ENCODE results near the gene CCDC68. TPM values are rescaled to one million over a fixed set of nuclear protein-coding genes. Genes with fewer than 3 reads are reported as not detected.
A peak's percentile ranks its signal among the peaks of the same experiment; 100 is the strongest.

CCDC68 gene
- total and polyA plus RNA-seq, 2 of the 13 experiments (the other 11 are each of a cell fraction or from before 2014, with no cell fraction given) = 4.6 to 13.3 TPM

DNA sequence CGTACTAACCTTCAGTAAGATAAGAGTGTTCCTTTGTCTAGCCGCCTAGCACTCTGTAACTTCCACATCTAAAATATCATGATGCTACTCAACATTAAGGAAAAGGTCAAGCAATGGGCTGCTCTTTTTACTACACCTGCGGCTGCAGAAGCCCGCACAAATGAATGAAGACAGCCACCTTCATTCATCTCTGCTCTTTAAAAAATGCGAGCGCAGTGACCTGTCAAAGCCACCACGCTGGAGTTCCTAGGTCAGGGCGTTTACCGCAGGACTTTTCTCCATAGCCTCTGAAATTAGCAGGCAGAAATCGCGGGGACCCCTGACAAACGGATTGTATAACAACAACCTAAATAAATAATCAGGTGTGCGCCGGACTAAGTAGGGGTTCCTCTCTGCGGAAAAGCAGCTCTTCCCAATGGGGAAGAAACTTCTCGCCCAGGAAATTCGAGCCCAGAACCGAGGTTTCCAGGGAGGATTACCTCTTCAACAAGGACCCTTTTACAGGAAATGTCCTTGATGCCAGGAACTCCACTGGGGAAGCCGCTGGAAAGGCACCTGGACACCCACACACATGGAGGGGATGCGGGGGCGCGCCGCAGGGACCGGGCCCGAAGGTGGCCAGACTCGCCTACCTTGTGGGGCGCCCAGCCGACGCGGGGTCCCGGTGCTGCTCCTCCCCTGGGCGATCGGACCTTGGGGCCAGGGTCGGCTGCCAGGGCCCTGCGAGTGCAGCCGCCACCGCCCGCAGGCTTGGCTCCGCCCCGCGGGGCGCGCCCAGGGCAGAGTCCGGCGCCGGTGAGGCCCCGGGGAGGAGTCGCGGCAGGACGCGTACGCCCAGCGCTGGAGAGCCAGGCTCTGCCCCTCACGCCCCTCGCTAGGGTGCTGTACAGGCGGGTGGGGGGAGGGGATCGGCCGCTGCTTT lies at the start of gene CCDC68 (continued):
- TF ChIP-seq, protein P1, sequence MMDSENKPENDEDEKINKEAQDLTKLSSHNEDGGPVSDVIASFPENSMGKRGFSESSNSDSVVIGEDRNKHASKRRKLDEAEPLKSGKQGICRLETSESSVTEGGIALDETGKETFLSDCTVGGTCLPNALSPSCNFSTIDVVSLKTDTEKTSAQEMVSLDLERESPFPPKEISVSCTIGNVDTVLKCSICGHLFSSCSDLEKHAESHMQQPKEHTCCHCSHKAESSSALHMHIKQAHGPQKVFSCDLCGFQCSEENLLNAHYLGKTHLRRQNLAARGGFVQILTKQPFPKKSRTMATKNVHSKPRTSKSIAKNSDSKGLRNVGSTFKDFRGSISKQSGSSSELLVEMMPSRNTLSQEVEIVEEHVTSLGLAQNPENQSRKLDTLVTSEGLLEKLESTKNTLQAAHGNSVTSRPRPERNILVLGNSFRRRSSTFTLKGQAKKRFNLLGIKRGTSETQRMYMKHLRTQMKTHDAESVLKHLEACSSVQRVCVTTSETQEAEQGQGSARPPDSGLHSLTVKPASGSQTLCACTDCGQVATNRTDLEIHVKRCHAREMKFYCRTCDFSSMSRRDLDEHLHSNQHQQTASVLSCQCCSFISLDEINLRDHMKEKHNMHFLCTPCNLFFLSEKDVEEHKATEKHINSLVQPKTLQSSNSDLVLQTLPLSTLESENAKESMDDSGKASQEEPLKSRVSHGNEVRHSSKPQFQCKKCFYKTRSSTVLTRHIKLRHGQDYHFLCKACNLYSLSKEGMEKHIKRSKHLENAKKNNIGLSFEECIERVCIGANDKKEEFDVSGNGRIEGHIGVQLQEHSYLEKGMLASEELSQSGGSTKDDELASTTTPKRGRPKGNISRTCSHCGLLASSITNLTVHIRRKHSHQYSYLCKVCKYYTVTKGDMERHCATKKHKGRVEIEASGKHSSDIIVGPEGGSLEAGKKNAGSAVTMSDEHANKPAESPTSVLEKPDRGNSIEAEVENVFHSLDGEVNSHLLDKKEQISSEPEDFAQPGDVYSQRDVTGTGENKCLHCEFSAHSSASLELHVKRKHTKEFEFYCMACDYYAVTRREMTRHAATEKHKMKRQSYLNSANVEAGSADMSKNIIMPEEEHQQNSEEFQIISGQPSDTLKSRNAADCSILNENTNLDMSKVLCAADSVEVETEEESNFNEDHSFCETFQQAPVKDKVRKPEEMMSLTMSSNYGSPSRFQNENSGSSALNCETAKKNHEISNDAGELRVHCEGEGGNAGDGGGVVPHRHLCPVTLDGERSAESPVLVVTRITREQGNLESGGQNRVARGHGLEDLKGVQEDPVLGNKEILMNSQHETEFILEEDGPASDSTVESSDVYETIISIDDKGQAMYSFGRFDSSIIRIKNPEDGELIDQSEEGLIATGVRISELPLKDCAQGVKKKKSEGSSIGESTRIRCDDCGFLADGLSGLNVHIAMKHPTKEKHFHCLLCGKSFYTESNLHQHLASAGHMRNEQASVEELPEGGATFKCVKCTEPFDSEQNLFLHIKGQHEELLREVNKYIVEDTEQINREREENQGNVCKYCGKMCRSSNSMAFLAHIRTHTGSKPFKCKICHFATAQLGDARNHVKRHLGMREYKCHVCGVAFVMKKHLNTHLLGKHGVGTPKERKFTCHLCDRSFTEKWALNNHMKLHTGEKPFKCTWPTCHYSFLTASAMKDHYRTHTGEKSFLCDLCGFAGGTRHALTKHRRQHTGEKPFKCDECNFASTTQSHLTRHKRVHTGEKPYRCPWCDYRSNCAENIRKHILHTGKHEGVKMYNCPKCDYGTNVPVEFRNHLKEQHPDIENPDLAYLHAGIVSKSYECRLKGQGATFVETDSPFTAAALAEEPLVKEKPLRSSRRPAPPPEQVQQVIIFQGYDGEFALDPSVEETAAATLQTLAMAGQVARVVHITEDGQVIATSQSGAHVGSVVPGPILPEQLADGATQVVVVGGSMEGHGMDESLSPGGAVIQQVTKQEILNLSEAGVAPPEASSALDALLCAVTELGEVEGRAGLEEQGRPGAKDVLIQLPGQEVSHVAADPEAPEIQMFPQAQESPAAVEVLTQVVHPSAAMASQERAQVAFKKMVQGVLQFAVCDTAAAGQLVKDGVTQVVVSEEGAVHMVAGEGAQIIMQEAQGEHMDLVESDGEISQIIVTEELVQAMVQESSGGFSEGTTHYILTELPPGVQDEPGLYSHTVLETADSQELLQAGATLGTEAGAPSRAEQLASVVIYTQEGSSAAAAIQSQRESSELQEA (CRISPR knock-in tag; IDR thresholded peaks at IDR 0.05; ENCODE audit: not compliant biosample characterization) = no peak
- TF ChIP-seq RBAK (CRISPR knock-in tag; IDR thresholded peaks at IDR 0.05) (no peak), ZNF589 (CRISPR knock-in tag; conservative IDR thresholded peaks at IDR 0.05) (no peak), ZIK1 (CRISPR knock-in tag; IDR thresholded peaks at IDR 0.05; ENCODE audit: borderline replicate concordance, low read depth) (peak; percentile 43; the same call in 1 of the 2 replicates), DR1 (CRISPR knock-in tag; IDR thresholded peaks at IDR 0.05) (no peak), RXRA (CRISPR knock-in tag; IDR thresholded peaks at IDR 0.05) (no peak), ZSCAN12 (CRISPR knock-in tag; IDR thresholded peaks at IDR 0.05) (no peak), ZNF652 (CRISPR knock-in tag; IDR thresholded peaks at IDR 0.05; ENCODE audit: borderline replicate concordance, low read depth) (no peak), SAP130 (CRISPR knock-in tag; IDR thresholded peaks at IDR 0.05; ENCODE audit: low read depth) (peak; percentile 54), KAT7 (CRISPR knock-in tag; IDR thresholded peaks at IDR 0.05; ENCODE audit: borderline replicate concordance) (no peak), ZBTB33 (CRISPR knock-in tag; IDR thresholded peaks at IDR 0.05) (no peak), ZNF460 (CRISPR knock-in tag; IDR thresholded peaks at IDR 0.05; ENCODE audit: borderline replicate concordance) (no peak)
- TF ChIP-seq, protein P2, sequence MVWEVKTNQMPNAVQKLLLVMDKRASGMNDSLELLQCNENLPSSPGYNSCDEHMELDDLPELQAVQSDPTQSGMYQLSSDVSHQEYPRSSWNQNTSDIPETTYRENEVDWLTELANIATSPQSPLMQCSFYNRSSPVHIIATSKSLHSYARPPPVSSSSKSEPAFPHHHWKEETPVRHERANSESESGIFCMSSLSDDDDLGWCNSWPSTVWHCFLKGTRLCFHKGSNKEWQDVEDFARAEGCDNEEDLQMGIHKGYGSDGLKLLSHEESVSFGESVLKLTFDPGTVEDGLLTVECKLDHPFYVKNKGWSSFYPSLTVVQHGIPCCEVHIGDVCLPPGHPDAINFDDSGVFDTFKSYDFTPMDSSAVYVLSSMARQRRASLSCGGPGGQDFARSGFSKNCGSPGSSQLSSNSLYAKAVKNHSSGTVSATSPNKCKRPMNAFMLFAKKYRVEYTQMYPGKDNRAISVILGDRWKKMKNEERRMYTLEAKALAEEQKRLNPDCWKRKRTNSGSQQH (CRISPR knock-in tag; IDR thresholded peaks at IDR 0.05; ENCODE audit: low read depth) = no peak
- TF ChIP-seq, protein P3, sequence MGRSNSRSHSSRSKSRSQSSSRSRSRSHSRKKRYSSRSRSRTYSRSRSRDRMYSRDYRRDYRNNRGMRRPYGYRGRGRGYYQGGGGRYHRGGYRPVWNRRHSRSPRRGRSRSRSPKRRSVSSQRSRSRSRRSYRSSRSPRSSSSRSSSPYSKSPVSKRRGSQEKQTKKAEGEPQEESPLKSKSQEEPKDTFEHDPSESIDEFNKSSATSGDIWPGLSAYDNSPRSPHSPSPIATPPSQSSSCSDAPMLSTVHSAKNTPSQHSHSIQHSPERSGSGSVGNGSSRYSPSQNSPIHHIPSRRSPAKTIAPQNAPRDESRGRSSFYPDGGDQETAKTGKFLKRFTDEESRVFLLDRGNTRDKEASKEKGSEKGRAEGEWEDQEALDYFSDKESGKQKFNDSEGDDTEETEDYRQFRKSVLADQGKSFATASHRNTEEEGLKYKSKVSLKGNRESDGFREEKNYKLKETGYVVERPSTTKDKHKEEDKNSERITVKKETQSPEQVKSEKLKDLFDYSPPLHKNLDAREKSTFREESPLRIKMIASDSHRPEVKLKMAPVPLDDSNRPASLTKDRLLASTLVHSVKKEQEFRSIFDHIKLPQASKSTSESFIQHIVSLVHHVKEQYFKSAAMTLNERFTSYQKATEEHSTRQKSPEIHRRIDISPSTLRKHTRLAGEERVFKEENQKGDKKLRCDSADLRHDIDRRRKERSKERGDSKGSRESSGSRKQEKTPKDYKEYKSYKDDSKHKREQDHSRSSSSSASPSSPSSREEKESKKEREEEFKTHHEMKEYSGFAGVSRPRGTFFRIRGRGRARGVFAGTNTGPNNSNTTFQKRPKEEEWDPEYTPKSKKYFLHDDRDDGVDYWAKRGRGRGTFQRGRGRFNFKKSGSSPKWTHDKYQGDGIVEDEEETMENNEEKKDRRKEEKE (IDR thresholded peaks at IDR 0.05) = no peak

Data from HepG2 (cell line).